Measurements from ENCODE around the gene PROX2.

Gene PROX2

GRCh38 chr14:74875941-74876913 lies at the start of gene PROX2:
Gene PROX2, minus strand, starts transcription at chr14:74876145. Its CDS starts 12,311 bp downstream, at chr14:74863834.
- DNase-seq, result no peak

- DNase-seq, result no peak
Measured at GRCh38 chr14:74924061-74924460, 48.1 kb upstream of the PROX2 start.

GRCh38 chr14:74922752-74923401 lies 46.9 kb upstream of the PROX2 start, which contains the start of gene RPS6KL1:
Gene RPS6KL1, minus strand, starts transcription at chr14:74923260. Its CDS starts 1,719 bp downstream, at chr14:74921541.
- DNase-seq, result peak; percentile 75

- no peak for DNase-seq
Measured at GRCh38 chr14:74921987-74922751, 46.2 kb upstream of the PROX2 start.

GRCh38 chr14:74921053-74921620 lies 45.2 kb upstream of the PROX2 start:
- DNase-seq, result no peak

- no peak for DNase-seq
Measured at GRCh38 chr14:74920281-74920680, 44.3 kb upstream of the PROX2 start.

GRCh38 chr14:74919421-74920165 lies 43.6 kb upstream of the PROX2 start:
- DNase-seq, result no peak

- DNase-seq, result no peak
Measured at GRCh38 chr14:74918380-74918779, 42.4 kb upstream of the PROX2 start.

- DNase-seq, result no peak
Measured at GRCh38 chr14:74917646-74918081, 41.7 kb upstream of the PROX2 start.

GRCh38 chr14:74917178-74917543 lies 41.2 kb upstream of the PROX2 start:
- no peak for DNase-seq

GRCh38 chr14:74915826-74916225 lies 39.9 kb upstream of the PROX2 start:
- DNase-seq, result no peak

GRCh38 chr14:74915426-74915825 lies 39.5 kb upstream of the PROX2 start:
- no peak for DNase-seq

- no peak for DNase-seq
Measured at GRCh38 chr14:74913986-74914573, 38.1 kb upstream of the PROX2 start.

GRCh38 chr14:74913393-74913910 lies 37.5 kb upstream of the PROX2 start:
- no peak for DNase-seq

- DNase-seq, result no peak
Measured at GRCh38 chr14:74912801-74913200, 36.9 kb upstream of the PROX2 start.

- DNase-seq, result no peak
Measured at GRCh38 chr14:74912111-74912510, 36.2 kb upstream of the PROX2 start.

GRCh38 chr14:74911704-74912103 lies 35.8 kb upstream of the PROX2 start:
- DNase-seq, result no peak

GRCh38 chr14:74911221-74911620 lies 35.3 kb upstream of the PROX2 start:
- no peak for DNase-seq

- DNase-seq, result no peak
Measured at GRCh38 chr14:74910556-74910955, 34.6 kb upstream of the PROX2 start.

- DNase-seq, result no peak
Measured at GRCh38 chr14:74909911-74910310, 34.0 kb upstream of the PROX2 start.

GRCh38 chr14:74909501-74909900 lies 33.6 kb upstream of the PROX2 start:
- no peak for DNase-seq

All from CD4-positive, alpha-beta T cell treated with Interleukin-15 for 1 hour (primary cell).